Measurements from ENCODE around the gene ACAT2.

GRCh38 chr6:159805440-159806020, 43.7 kb downstream of the ACAT2 start:
- TF ChIP-seq TAF1 (IDR thresholded peaks at IDR 0.05; ENCODE audit: low read depth) (no peak), CTCF (IDR thresholded peaks at IDR 0.05; ENCODE audit: poor library complexity, severe bottlenecking) (no peak), REST (IDR thresholded peaks at IDR 0.05; ENCODE audit: borderline replicate concordance) (no peak), SMC3 (conservative IDR thresholded peaks at IDR 0.05; ENCODE audit: poor library complexity) (no peak), EP300 (conservative IDR thresholded peaks at IDR 0.05; ENCODE audit: poor library complexity, severe bottlenecking) (no peak), RAD21 (conservative IDR thresholded peaks at IDR 0.05) (no peak), POLR2AphosphoS5 (IDR thresholded peaks at IDR 0.05) (no peak), EZH2 (IDR thresholded peaks at IDR 0.05; ENCODE audit: borderline replicate concordance, insufficient read depth, low read length, poor library complexity, severe bottlenecking) (no peak)
